ENCODE data around the gene SLC27A6.
"Not testable (repeated sequence)": the region's sequence is repeated elsewhere in the genome, so short reads cannot be mapped to it uniquely, and the experiment has no call there.

Gene SLC27A6

GRCh38 chr5:129019401-129019908, 54.2 kb downstream of the SLC27A6 start:
- TF ChIP-seq JUND (IDR thresholded peaks at IDR 0.05; ENCODE audit: low read depth): no peak
- in situ Hi-C loops (cut with HindIII; ENCODE audit: low pct_unique_long_range_greater_than_20kb, low sequenced_read_pairs): no loop called here
- DNase-seq (ENCODE audit: low read depth in 1 of 2, low spot score in 1 of 2): no peak

- TF ChIP-seq JUND (IDR thresholded peaks at IDR 0.05; ENCODE audit: low read depth): no peak
- no peak for DNase-seq (ENCODE audit: low read depth in 1 of 2, low spot score in 1 of 2)
- in situ Hi-C loops (cut with HindIII; ENCODE audit: low pct_unique_long_range_greater_than_20kb, low sequenced_read_pairs): no loop called here
Observed at GRCh38 chr5:129020683-129021082, 55.4 kb downstream of the SLC27A6 start.

- in situ Hi-C loops (cut with HindIII; ENCODE audit: low pct_unique_long_range_greater_than_20kb, low sequenced_read_pairs): no loop called here
- TF ChIP-seq JUND (IDR thresholded peaks at IDR 0.05; ENCODE audit: low read depth): no peak
- no peak for DNase-seq (ENCODE audit: low read depth in 1 of 2, low spot score in 1 of 2)
Observed at GRCh38 chr5:129021744-129022143, 56.5 kb downstream of the SLC27A6 start.

- TF ChIP-seq JUND (IDR thresholded peaks at IDR 0.05; ENCODE audit: low read depth): no peak
- no peak for DNase-seq (ENCODE audit: low read depth in 1 of 2, low spot score in 1 of 2)
- in situ Hi-C loops (cut with HindIII; ENCODE audit: low pct_unique_long_range_greater_than_20kb, low sequenced_read_pairs): no loop called here
Observed at GRCh38 chr5:129022599-129022998, 57.3 kb downstream of the SLC27A6 start.

- no peak for TF ChIP-seq JUND (IDR thresholded peaks at IDR 0.05; ENCODE audit: low read depth)
- in situ Hi-C loops (cut with HindIII; ENCODE audit: low pct_unique_long_range_greater_than_20kb, low sequenced_read_pairs): no loop called here
- no peak for DNase-seq (ENCODE audit: low read depth in 1 of 2, low spot score in 1 of 2)
Observed at GRCh38 chr5:129027260-129027659, 62.0 kb downstream of the SLC27A6 start.

- TF ChIP-seq JUND (IDR thresholded peaks at IDR 0.05; ENCODE audit: low read depth): no peak
- DNase-seq (ENCODE audit: low read depth in 1 of 2, low spot score in 1 of 2): no peak
- in situ Hi-C loops (cut with HindIII; ENCODE audit: low pct_unique_long_range_greater_than_20kb, low sequenced_read_pairs): no loop called here
Observed at GRCh38 chr5:129031886-129032683, 66.8 kb downstream of the SLC27A6 start.

GRCh38 chr5:129036257-129036656, 71.0 kb downstream of the SLC27A6 start:
- in situ Hi-C loops (cut with HindIII; ENCODE audit: low pct_unique_long_range_greater_than_20kb, low sequenced_read_pairs): not testable (repeated sequence)

GRCh38 chr5:129041196-129041881, 76.1 kb downstream of the SLC27A6 start:
- no peak for DNase-seq (ENCODE audit: low read depth in 1 of 2, low spot score in 1 of 2)
- in situ Hi-C loops (cut with HindIII; ENCODE audit: low pct_unique_long_range_greater_than_20kb, low sequenced_read_pairs): no loop called here
- TF ChIP-seq JUND (IDR thresholded peaks at IDR 0.05; ENCODE audit: low read depth): no peak

More at GRCh38 chr5:129036257-129036656, 71.0 kb downstream of the SLC27A6 start:
- DNase-seq (ENCODE audit: low read depth in 1 of 2, low spot score in 1 of 2): not testable (repeated sequence)

- in situ Hi-C loops (cut with HindIII; ENCODE audit: low pct_unique_long_range_greater_than_20kb, low sequenced_read_pairs): no loop called here
- TF ChIP-seq JUND (IDR thresholded peaks at IDR 0.05; ENCODE audit: low read depth): no peak
- no peak for DNase-seq (ENCODE audit: low read depth in 1 of 2, low spot score in 1 of 2)
Observed at GRCh38 chr5:129042306-129042705, 77.0 kb downstream of the SLC27A6 start.

GRCh38 chr5:129043894-129044293, 78.6 kb downstream of the SLC27A6 start:
- no peak for DNase-seq (ENCODE audit: low read depth in 1 of 2, low spot score in 1 of 2)
- in situ Hi-C loops (cut with HindIII; ENCODE audit: low pct_unique_long_range_greater_than_20kb, low sequenced_read_pairs): no loop called here
- TF ChIP-seq JUND (IDR thresholded peaks at IDR 0.05; ENCODE audit: low read depth): no peak

GRCh38 chr5:129046151-129046550, 80.9 kb downstream of the SLC27A6 start:
- TF ChIP-seq JUND (IDR thresholded peaks at IDR 0.05; ENCODE audit: low read depth): no peak
- in situ Hi-C loops (cut with HindIII; ENCODE audit: low pct_unique_long_range_greater_than_20kb, low sequenced_read_pairs): no loop called here
- no peak for DNase-seq (ENCODE audit: low read depth in 1 of 2, low spot score in 1 of 2)

- DNase-seq (ENCODE audit: low read depth in 1 of 2, low spot score in 1 of 2): no peak
- in situ Hi-C loops (cut with HindIII; ENCODE audit: low pct_unique_long_range_greater_than_20kb, low sequenced_read_pairs): no loop called here
- no peak for TF ChIP-seq JUND (IDR thresholded peaks at IDR 0.05; ENCODE audit: low read depth)
Observed at GRCh38 chr5:129048509-129048908, 83.2 kb downstream of the SLC27A6 start.

- DNase-seq (ENCODE audit: low read depth in 1 of 2, low spot score in 1 of 2): no peak
- in situ Hi-C loops (cut with HindIII; ENCODE audit: low pct_unique_long_range_greater_than_20kb, low sequenced_read_pairs): no loop called here
- TF ChIP-seq JUND (IDR thresholded peaks at IDR 0.05; ENCODE audit: low read depth): no peak
Observed at GRCh38 chr5:129049126-129049799, 84.0 kb downstream of the SLC27A6 start.

Measured in T47D (cell line).